Measurements from ENCODE around the gene ZNF516.

Gene ZNF516

DNA sequence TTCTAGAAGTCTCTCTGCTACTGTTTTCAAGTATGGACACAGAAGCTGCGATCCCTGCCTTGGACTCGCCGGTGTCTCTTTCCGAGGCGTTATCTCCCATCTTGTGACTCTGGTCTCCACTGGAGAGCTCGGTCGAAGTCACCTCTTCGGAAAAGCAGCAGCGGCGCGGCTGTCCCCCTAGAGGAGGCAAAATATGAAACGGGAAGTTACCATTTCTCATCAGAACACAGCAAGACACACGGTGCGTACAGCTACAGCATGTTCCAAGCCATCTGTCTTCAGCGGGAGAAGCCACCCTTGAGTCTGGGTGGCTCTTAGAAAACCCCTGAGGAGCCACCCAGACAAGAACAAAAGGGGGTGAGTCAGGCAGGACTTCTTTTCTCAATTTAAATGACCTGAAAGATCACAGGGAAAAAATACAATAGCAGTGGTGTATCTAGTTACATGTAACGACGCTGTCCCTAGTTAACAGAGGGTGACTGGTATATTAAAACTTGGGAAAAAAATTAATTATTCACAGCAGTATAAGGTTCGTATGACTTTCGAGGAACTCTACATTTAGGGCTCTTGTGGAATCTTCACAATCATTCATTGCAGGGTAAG lies 114.8 kb downstream of the ZNF516 start:
- DNase-seq (ENCODE audit: low spot score): no peak

GRCh38 chr18:76379226-76380126 lies 115.6 kb downstream of the ZNF516 start:
- no peak for DNase-seq (ENCODE audit: low spot score)

GRCh38 chr18:76378526-76379215 lies 116.4 kb downstream of the ZNF516 start:
- no peak for DNase-seq (ENCODE audit: low spot score)

GRCh38 chr18:76377359-76377756 lies 117.7 kb downstream of the ZNF516 start:
- DNase-seq (ENCODE audit: low spot score): no peak

DNA sequence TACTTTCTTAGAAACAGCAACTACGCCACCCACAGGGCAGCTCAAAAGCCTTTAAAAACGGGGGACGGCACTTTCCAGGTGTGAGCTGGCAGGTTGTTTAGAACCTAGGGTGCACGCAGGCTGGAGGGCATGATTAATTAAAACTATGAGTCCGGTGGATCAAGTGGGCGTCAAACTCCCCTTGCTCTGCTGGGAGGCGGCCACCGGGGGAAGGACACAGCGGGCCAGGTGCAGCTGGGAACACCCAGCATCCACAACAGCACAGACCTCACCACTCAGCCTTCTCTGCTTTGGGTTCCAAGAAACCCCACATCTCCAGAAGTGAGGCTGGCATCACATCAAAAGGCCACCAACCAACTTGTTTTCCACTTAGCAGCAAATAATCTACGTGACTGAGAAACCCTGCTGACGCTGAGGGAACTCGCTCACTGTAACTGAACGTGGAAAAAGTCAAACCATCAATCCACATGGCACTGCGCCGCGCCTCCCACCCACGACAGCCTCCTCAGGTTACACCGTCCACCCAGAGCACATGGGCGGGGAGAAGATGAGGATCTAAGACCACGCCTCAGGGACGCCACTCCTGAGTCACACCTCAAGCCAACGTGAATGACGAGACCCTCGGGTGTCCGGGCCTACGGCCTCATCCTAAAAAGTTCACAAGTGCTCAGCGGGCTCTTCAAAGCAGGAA lies 118.2 kb downstream of the ZNF516 start:
- DNase-seq (ENCODE audit: low spot score): no peak

GRCh38 chr18:76376225-76376624 lies 118.8 kb downstream of the ZNF516 start:
- DNase-seq (ENCODE audit: low spot score): no peak

GRCh38 chr18:76374330-76375281 lies 120.4 kb downstream of the ZNF516 start:
- no peak for DNase-seq (ENCODE audit: low spot score)

DNA sequence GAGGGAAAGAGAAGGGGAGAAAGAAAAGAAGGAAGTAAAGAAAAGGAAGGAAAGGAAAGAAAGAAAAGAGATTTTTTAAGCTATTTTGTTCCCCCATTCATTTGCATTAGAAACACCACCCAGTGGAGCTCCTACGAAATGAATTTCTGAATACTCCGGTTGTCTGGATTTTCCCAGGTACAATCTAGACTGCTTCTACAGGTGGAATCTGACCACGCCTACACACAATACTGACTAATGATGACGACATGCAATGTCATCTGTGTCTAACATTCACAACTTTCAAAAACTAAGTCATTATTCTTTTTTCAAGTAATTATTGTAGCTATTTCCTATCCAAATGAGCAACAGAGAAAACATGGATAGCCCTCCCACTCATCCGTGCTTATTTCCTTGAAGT lies 121.7 kb downstream of the ZNF516 start:
- DNase-seq (ENCODE audit: low spot score): no peak

DNA sequence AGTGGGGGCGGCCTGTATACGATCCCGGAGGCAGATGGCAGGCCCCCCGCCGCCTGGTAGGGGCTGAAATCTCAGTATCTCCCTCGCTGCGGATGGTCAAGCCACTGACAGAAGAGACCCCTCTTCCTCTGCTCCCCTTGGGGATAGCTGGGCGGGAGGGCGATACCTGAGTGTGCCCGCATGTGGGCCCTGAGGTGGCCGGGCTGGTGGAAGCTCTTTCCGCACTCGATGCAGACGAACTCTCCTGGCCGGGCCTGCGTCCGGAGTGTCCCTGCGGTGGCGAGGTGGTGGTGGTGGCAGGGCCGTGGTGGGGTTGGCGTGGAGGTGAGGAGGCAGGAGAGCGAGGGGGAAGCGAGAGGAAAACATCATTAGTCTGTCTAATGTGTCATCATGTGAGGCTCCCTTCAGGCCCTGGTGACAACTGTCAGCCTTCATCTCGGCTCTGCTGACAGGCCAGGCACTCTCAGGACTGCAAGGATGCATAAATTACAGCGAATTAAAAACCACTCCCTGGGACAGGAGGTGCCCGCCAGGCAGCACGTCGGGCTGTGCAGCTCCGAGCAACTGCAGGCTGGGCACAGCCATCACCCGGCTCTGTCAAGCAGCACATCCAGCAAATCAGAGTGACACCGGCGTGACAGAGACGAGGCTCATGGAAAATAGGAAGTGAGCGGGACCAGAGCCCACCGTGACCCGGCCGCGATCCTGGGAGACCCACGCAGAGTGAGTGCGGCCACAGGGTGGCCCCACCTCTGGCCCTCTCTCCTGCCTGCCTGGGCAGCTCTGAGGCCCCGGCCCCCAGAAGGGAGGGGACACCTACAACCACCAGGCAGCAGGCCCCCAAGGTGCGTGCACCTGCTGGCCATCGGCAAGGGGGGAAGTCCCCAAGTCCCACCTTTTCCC lies 123.5 kb downstream of the ZNF516 start:
- no peak for DNase-seq (ENCODE audit: low spot score)

- DNase-seq (ENCODE audit: low spot score): no peak
These were observed 124.4 kb downstream of the ZNF516 start for GRCh38 chr18:76370686-76371085.

DNA sequence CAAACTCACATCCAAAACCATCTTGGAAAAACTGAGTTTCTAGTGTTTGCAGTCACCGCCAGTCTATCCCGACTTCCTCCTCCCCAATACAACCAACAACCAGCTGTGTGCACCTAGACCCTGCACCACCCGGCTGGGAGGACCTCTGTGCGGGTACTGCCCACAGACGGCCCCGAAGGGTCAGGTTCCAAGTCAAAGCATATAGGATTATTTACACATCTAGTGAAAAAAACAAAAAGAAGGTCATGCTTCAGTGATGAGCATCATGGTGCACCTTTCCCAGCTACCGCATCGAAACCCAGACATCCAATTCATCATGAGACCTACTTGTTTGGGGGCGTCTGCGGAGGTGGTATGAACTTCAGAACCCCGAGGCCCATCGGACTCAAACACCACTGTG lies 124.8 kb downstream of the ZNF516 start:
- DNase-seq (ENCODE audit: low spot score): no peak

GRCh38 chr18:76369791-76370190 lies 125.3 kb downstream of the ZNF516 start:
- DNase-seq (ENCODE audit: low spot score): no peak

DNA sequence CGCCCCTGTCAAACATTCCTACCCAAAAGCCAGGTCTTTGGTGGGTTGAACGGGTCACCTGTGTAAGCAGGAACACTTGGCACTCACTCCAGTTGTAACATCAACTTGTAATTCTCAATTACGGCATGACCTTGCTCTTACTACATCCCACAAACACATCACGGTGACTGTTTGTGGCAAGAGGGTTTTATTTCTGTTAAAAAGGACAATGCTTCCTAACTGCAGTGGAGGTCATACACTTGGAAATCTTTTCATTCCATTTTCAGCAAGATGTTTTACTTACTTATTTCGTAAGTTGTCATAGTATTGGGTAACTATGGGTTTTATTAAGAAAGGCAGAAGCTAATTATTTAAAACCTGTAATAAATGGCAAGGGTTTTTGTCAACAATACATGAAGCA lies 126.1 kb downstream of the ZNF516 start:
- no peak for DNase-seq (ENCODE audit: low spot score)

DNA sequence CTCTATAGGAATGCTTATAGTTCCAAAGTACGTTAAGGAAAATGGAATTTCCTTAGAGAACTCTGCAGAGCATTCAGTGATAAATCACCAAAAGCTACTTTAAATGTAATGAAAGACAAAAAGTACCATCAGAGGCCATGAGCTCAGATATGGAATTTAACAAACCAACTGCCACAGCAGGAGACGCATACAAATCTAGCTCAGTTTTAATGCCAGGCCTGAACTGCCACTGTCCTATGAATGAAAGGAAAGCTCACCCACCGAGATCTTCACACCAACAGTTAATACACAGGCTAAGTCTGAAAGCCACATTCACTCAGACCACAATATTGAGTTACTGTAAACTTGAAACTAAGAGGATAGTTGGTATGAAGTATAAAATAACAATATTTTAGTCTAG lies 126.8 kb downstream of the ZNF516 start:
- DNase-seq (ENCODE audit: low spot score): no peak

- DNase-seq (ENCODE audit: low spot score): no peak
These were observed 127.6 kb downstream of the ZNF516 start for GRCh38 chr18:76367168-76368125.

- no peak for DNase-seq (ENCODE audit: low spot score)
These were observed 129.5 kb downstream of the ZNF516 start for GRCh38 chr18:76365561-76365960.

- DNase-seq (ENCODE audit: low spot score): no peak
These were observed 130.5 kb downstream of the ZNF516 start for GRCh38 chr18:76364282-76365259.
